ENCODE measurements around the gene SLC6A19. TPM values are rescaled to one million over a fixed set of nuclear protein-coding genes. Genes with fewer than 3 reads are reported as not detected.
A peak's percentile ranks its signal among the peaks of the same experiment; 100 is the strongest.

SLC6A19 gene
- total RNA-seq, 2 donors from 2014 or later = 0.09 to 0.15 TPM

DNA sequence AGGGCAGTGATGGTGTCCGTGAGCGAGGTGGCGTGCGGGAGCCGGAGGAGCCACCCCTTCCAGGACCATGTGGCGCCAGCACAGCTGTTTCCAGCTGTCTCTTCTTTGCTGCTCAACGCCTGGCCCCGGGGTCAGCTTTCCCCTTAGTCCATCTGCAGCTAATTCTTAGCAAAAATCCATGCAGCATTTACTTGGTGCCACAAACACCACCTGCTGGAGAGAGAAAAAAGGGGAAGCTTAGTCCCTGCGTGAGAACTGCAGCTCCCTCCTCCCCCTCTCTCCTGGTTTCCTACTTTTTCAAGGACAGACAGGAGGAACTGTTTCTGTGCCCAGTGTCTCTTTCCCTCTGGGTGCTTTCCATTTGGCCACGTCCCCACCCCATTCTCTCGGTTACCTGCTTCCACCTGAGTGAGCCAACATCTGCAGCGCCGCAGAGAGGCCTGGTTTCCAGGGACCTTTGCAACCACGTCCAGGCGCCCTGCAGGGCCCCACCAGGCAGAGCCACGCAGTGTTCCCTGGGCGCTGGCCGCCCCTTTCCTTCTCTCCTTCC, 3.4 kb downstream of the SLC6A19 start:
- no peaks in the 10 kb centered on the region for H3K9me3 Mint-ChIP-seq
- H3K4me1 Mint-ChIP-seq = peaks cover 5% of the 10 kb centered on the region
- Histone ChIP-seq H3K27ac (ENCODE audit: low read depth, low read length) (no peak overlapping the region), H3K9me3 (ENCODE audit: control insufficient read depth, low read length) (no peaks in the 10 kb centered on the region), H3K36me3 (ENCODE audit: control insufficient read depth, insufficient read depth, low read length) (no peaks in the 10 kb centered on the region), H3K27me3 (ENCODE audit: control insufficient read depth, insufficient read depth, low read length, poor library complexity, severe bottlenecking) (no peaks in the 10 kb centered on the region), H3K4me1 (ENCODE audit: control insufficient read depth, insufficient read depth, low read length) (no peaks in the 10 kb centered on the region), H3K9ac (ENCODE audit: extremely low read depth, low read length, poor library complexity, severe bottlenecking) (no peak overlapping the region), H3K4me3 (ENCODE audit: low read length) (no peak overlapping the region)
- peaks cover 3% of the 10 kb centered on the region for H3K27me3 Mint-ChIP-seq (ENCODE audit: insufficient read depth)
- no peak overlapping the region for H3K4me3 Mint-ChIP-seq
- peak; percentile 78 for DNase-seq
- 74 to 79% methylated on average over 12 to 18 of the region's 18 CpGs for WGBS, 2 experiments (ENCODE audit: insufficient coverage in 1 of 2, insufficient read length in 1 of 2)
- no peak overlapping the region for H3K27ac Mint-ChIP-seq
- TF ChIP-seq CTCF (conservative IDR thresholded peaks at IDR 0.05) = peak; percentile 74
- no peaks in the 10 kb centered on the region for H3K36me3 Mint-ChIP-seq (ENCODE audit: low read depth)

DNA sequence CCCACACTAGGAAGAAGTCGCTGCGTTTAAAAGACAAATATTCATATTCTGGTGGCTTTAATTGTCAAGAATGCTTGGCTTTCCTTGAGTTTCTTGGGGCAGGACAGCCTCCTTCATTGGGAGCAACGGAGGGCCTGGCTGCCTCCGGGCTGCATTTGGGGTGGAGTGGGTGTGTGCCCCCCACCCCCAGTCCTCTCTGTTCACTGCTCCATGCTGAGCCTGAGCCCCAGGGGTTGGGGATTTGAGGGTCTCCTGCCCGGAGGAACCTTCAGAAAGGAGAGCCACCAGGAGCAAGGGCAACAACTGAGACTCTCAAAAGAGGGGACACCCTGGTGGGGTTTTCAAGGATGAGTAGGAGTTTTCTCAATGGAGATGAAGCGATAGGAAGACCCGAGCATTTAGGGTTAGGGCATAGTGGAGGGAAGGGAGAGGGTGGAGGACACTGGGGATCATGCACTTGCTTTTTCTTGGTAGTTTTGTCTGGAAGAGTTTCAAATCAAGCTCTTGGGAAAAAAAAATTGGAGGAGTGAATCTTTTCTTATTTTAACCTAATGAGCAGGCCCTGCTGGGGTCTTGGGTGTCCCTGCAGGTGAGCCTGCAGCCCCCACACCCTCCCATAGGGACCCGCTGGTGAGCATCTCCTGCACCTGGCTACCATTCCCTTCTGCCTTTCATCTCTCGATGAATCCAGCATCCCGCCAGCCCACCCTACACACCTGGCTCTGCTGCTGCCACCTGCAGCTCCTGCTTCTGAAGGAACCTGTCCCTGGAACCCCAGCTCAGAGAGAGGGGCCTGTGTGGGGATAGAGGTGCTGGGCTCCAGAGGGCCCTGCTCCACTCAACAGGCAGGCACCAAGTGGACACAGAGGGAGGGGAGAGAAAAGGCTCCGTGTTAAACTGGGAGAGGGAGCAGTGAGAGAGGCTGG, 4.1 kb downstream of the SLC6A19 start:
- H3K27ac ChIP-seq (ENCODE audit: low read depth, low read length) = no peak overlapping the region
- TF ChIP-seq CTCF (conservative IDR thresholded peaks at IDR 0.05) = no peak
- no peak overlapping the region for H3K27ac Mint-ChIP-seq
- H3K4me1 Mint-ChIP-seq = peaks cover 5% of the 10 kb centered on the region
- H3K36me3 ChIP-seq (ENCODE audit: control insufficient read depth, insufficient read depth, low read length) = no peaks in the 10 kb centered on the region
- DNase-seq = no peak
- H3K27me3 Mint-ChIP-seq (ENCODE audit: insufficient read depth) = peaks cover 3% of the 10 kb centered on the region
- H3K4me3 ChIP-seq (ENCODE audit: low read length) = no peak overlapping the region
- 67 to 84% methylated on average over 3 to 11 of the region's 11 CpGs for WGBS, 2 experiments (ENCODE audit: insufficient coverage in 1 of 2, insufficient read length in 1 of 2)
- H3K36me3 Mint-ChIP-seq (ENCODE audit: low read depth) = no peaks in the 10 kb centered on the region
- no peaks in the 10 kb centered on the region for H3K4me1 ChIP-seq (ENCODE audit: control insufficient read depth, insufficient read depth, low read length)
- H3K4me3 Mint-ChIP-seq = no peak overlapping the region
- no peak overlapping the region for H3K9ac ChIP-seq (ENCODE audit: extremely low read depth, low read length, poor library complexity, severe bottlenecking)
- no peaks in the 10 kb centered on the region for H3K27me3 ChIP-seq (ENCODE audit: control insufficient read depth, insufficient read depth, low read length, poor library complexity, severe bottlenecking)
- H3K9me3 ChIP-seq (ENCODE audit: control insufficient read depth, low read length) = no peaks in the 10 kb centered on the region
- H3K9me3 Mint-ChIP-seq = no peaks in the 10 kb centered on the region

- TF ChIP-seq CTCF (conservative IDR thresholded peaks at IDR 0.05) = no peak
- H3K27me3 Mint-ChIP-seq (ENCODE audit: insufficient read depth) = peaks cover 3% of the 10 kb centered on the region
- no peak overlapping the region for H3K4me3 Mint-ChIP-seq
- no peak overlapping the region for H3K27ac Mint-ChIP-seq
- no peaks in the 10 kb centered on the region for H3K9me3 ChIP-seq (ENCODE audit: control insufficient read depth, low read length)
- H3K36me3 ChIP-seq (ENCODE audit: control insufficient read depth, insufficient read depth, low read length) = no peaks in the 10 kb centered on the region
- no peaks in the 10 kb centered on the region for H3K27me3 ChIP-seq (ENCODE audit: control insufficient read depth, insufficient read depth, low read length, poor library complexity, severe bottlenecking)
- 89 to 92% methylated on average over 41 to 49 of the region's 49 CpGs for WGBS, 2 experiments (ENCODE audit: insufficient coverage in 1 of 2, insufficient read length in 1 of 2)
- no peak overlapping the region for H3K4me3 ChIP-seq (ENCODE audit: low read length)
- no peak overlapping the region for H3K27ac ChIP-seq (ENCODE audit: low read depth, low read length)
- H3K36me3 Mint-ChIP-seq (ENCODE audit: low read depth) = no peaks in the 10 kb centered on the region
- H3K4me1 ChIP-seq (ENCODE audit: control insufficient read depth, insufficient read depth, low read length) = no peaks in the 10 kb centered on the region
- peaks cover 5% of the 10 kb centered on the region for H3K4me1 Mint-ChIP-seq
- DNase-seq = no peak
- no peaks in the 10 kb centered on the region for H3K9me3 Mint-ChIP-seq
- H3K9ac ChIP-seq (ENCODE audit: extremely low read depth, low read length, poor library complexity, severe bottlenecking) = no peak overlapping the region
Observed at GRCh38 chr5:1206521-1207412, 5.4 kb downstream of the SLC6A19 start.

Data from endodermal cell (in vitro differentiated cells).